ENCODE measurements around the gene WDR41.

- TF ChIP-seq JUN (CRISPR knock-in tag; IDR thresholded peaks at IDR 0.05): no peak
- TF ChIP-seq ZNF423 (CRISPR knock-in tag; IDR thresholded peaks at IDR 0.05): no peak
- TF ChIP-seq MAX (CRISPR knock-in tag; IDR thresholded peaks at IDR 0.05): no peak
Observed at GRCh38 chr5:77430726-77431125, 61.4 kb downstream of the WDR41 start.
